K562 (cell line): ENCODE data around the gene HSPA5. TPM values are rescaled to one million over a fixed set of nuclear protein-coding genes. Genes with fewer than 3 reads are reported as not detected.
A peak's percentile ranks its signal among the peaks of the same experiment; 100 is the strongest.
"Not testable (repeated sequence)": the region's sequence is repeated elsewhere in the genome, so short reads cannot be mapped to it uniquely, and the experiment has no call there.

Source experiments
- ATAC-seq: fragments of 200-7000 bp; cut with Tn5 transposase; 3 replicates; pipeline ENCODE4 v1.9.1; 2020; ENCODE audit warnings: moderate library complexity
- BruUV-seq: library from RNA; stranded (reverse); fragments of 400-500 nt; replicated peaks from 2 replicates; lab custom pipeline; 2021; lab: Mats Ljungman, UMichigan
- CTCF ChIA-PET: fragments of 300-600 bp; formaldehyde crosslinking; extraction: SDS; loops from one replicate; lab custom pipeline; 2021; ENCODE audit warnings: low intra/inter-chr PET ratio; lab: Yijun Ruan, JAX
- POLR2A ChIA-PET: fragments of 300-600, 350-650 bp; sonication (Branson Sonifier 250); formaldehyde crosslinking; extraction: SDS; loops from one replicate; lab custom pipeline; 2021; ENCODE audit warnings: antibody characterized with exemption, inconsistent platforms; lab: Yijun Ruan, JAX
- DNase-seq, 4 experiments: peaks; one replicate each; pipeline versions ENCODE4 v3.0.0 to v3.0.0-alpha.2; 2011 to 2018; ENCODE audit warnings: low spot score in 3 of 4, mixed read lengths in 3 of 4; ENCODE audit errors: extremely low read depth in 1 of 4
- FAIRE-seq: peaks from 2 replicates; lab custom pipeline; 2011; peaks lifted over from hg19 to GRCh38; lab: Jason Lieb, UNC
- H2AFZ ChIP-seq: 2 replicates; pipeline ENCODE4 v1.6.0; 2011; ENCODE audit warnings: low read depth, low read length, control low read depth, inconsistent platforms
- H3K27ac ChIP-seq: fragments of 200-600 bp; 3 replicates; pipeline ENCODE4 v1.8.0; 2011; ENCODE audit warnings: low read depth, mild to moderate bottlenecking, control low read depth, inconsistent platforms, low read length, moderate library complexity, mixed read lengths; ENCODE audit errors: extremely low read depth
- H3K27me3 ChIP-seq, 2 experiments: fragments of 300-600 bp in 1 of 2; 2 replicates in 1 of 2; 3 replicates in 1 of 2; pipeline versions ENCODE4 v1.6.0 to v1.8.0; 2011; ENCODE audit warnings: inconsistent platforms in 2 of 2, low read length in 2 of 2, mild to moderate bottlenecking in 1 of 2, mixed read lengths in 1 of 2, moderate library complexity in 1 of 2; ENCODE audit not compliant: control insufficient read depth in 2 of 2, insufficient read depth in 2 of 2
- H3K36me3 ChIP-seq: fragments of 300-600 bp; 3 replicates; pipeline ENCODE4 v1.8.0; 2011; ENCODE audit warnings: mild to moderate bottlenecking, low read length, inconsistent platforms; ENCODE audit not compliant: control insufficient read depth, insufficient read depth
- H3K4me1 ChIP-seq, 2 experiments: fragments of 200-600 bp in 1 of 2; replicated peaks in 1 of 2; 2 replicates in 1 of 2; 3 replicates in 1 of 2; pipeline versions ENCODE4 v1.5.1 to v1.8.0; 2011; ENCODE audit warnings: inconsistent platforms in 2 of 2, low read length in 2 of 2, mild to moderate bottlenecking in 1 of 2, mixed read lengths in 1 of 2, moderate library complexity in 1 of 2; ENCODE audit not compliant: control insufficient read depth in 2 of 2, insufficient read depth in 2 of 2
- H3K4me2 ChIP-seq: 2 replicates; pipeline ENCODE4 v1.6.1; 2011; ENCODE audit warnings: low read length, control low read depth, inconsistent platforms, mixed read lengths; ENCODE audit not compliant: insufficient read depth
- H3K4me3 ChIP-seq: fragments of 200-600 bp; sonication (generic), shearing (Covaris generic); 2 replicates; pipeline ENCODE4 v1.5.1; 2016; ENCODE audit warnings: control low read depth, inconsistent platforms
- H3K79me2 ChIP-seq: fragments of 200-600 bp; 3 replicates; pipeline ENCODE4 v1.8.0; 2011; ENCODE audit warnings: low read length, inconsistent platforms; ENCODE audit not compliant: control insufficient read depth, insufficient read depth
- H3K9ac ChIP-seq, 2 experiments: 2 replicates each; pipeline versions ENCODE4 v1.6.0 to v1.6.1; 2011; ENCODE audit warnings: low read depth in 2 of 2, low read length in 2 of 2, control low read depth in 1 of 2, inconsistent platforms in 1 of 2, mild to moderate bottlenecking in 1 of 2, mixed read lengths in 1 of 2; ENCODE audit not compliant: insufficient read depth in 1 of 2
- H3K9me1 ChIP-seq: one replicate; pipeline ENCODE4 v1.6.0; 2011; ENCODE audit warnings: inconsistent platforms, mild to moderate bottlenecking, low read length, moderate library complexity; ENCODE audit not compliant: control insufficient read depth, insufficient read depth
- H3K9me3 ChIP-seq: replicated peaks from 2 replicates; pipeline ENCODE4 v1.5.1; 2011; ENCODE audit warnings: low read depth, low read length, inconsistent platforms; ENCODE audit not compliant: control insufficient read depth, insufficient read depth
- H4K20me1 ChIP-seq: replicated peaks from 2 replicates; pipeline ENCODE4 v1.6.1; 2011; ENCODE audit warnings: low read length, inconsistent platforms, mixed read lengths; ENCODE audit not compliant: control insufficient read depth, insufficient read depth
- HBP1 ChIP-seq: fragments of 450-650 bp; formaldehyde crosslinking; IDR thresholded peaks from 2 replicates; pipeline ENCODE4 v1.4.0; 2022; ENCODE audit warnings: missing genetic modification characterization
- WGBS: fragments of 100-300 bp; shearing (Covaris generic); methylation state at CpG from one replicate; pipeline ENCODE4 v1.1.6; 2016; ENCODE audit warnings: low coverage, mixed read lengths; ENCODE audit not compliant: insufficient coverage; ENCODE audit errors: missing lambda C conversion rate; 5-methylcytosine and 5-hydroxymethylcytosine counted together
- in situ Hi-C: fragments of 300-500 bp; cut with MboI; formaldehyde crosslinking; loops from 4 replicates; pipeline ENCODE4 v1.15.0; 2018; ENCODE audit warnings: inconsistent platforms, mixed read lengths
- intact Hi-C: fragments of 100-400 bp; cut with micrococcal nuclease; formaldehyde crosslinking; loops from 2 replicates; pipeline ENCODE4 v1.14.2; 2022
- polyA plus RNA-seq, 8 experiments: library from polyadenylated mRNA; depleted of rRNA in 4 of 8; stranded (reverse) in 5 of 8; unstranded in 3 of 8; fragments of >200 nt; fragmentation: Nextera tagmentation in 2 of 8; fragmentation: Illumina TruSeq in 1 of 8; extraction: Ambion mirVana in 2 of 8; extraction: Trizol in 1 of 8; gene quantifications; 2 replicates each; pipeline versions ENCODE4 v1.2.1 to v1.2.3, GENCODE V29; 2011 to 2014; ENCODE audit warnings: inconsistent platforms in 1 of 8, missing spikeins in 1 of 8
- total RNA-seq, 7 experiments: library from RNA; depleted of rRNA in 6 of 7; stranded (reverse); fragments of >200 nt in 6 of 7; fragmentation: Illumina TruSeq in 2 of 7; extraction: Trizol in 2 of 7; gene quantifications; 2 replicates each; pipeline versions ENCODE4 v1.2.1 to v1.2.3, GENCODE V29; 2011 to 2021; ENCODE audit warnings: low replicate concordance in 1 of 7
- TF ChIP-seq, protein P1 (sequence below): fragments of 450-650 bp; formaldehyde crosslinking; conservative IDR thresholded peaks from 2 replicates; pipeline ENCODE4 v1.4.0; 2022; ENCODE audit warnings: mild to moderate bottlenecking, missing genetic modification characterization

HSPA5 gene
- total and polyA plus RNA-seq, 9 of the 15 experiments (the other 6 are each of a cell fraction or from before 2014, with no cell fraction given) = 48.0 to 265 (median 113) TPM

GRCh38 chr9:125234099-125234498, 7.0 kb downstream of the HSPA5 start:
- H3K9ac ChIP-seq, in situ Hi-C loops, FAIRE-seq: not testable (repeated sequence)
- Histone ChIP-seq H3K79me2 (peaks cover 38% of the 10 kb centered on the region), H3K4me1 (peaks cover 4 to 15% of the 10 kb centered on the region in 2 experiments; a peak in 2 of 5 replicates), H4K20me1 (peaks cover 44% of the 10 kb centered on the region)
- POLR2A ChIA-PET = interaction anchor here (0.6 to 6.2 kb wide), 12 partner anchors 10 to 315 kb away, joined by 3 to 75 read pairs (median 4); no protein-coding TSS in a partner anchor
- TF ChIP-seq HBP1 (CRISPR knock-in tag) = 0 out of 2 replicates have a peak, but pooled peaks have one; percentile 64
- TF ChIP-seq, protein P1, sequence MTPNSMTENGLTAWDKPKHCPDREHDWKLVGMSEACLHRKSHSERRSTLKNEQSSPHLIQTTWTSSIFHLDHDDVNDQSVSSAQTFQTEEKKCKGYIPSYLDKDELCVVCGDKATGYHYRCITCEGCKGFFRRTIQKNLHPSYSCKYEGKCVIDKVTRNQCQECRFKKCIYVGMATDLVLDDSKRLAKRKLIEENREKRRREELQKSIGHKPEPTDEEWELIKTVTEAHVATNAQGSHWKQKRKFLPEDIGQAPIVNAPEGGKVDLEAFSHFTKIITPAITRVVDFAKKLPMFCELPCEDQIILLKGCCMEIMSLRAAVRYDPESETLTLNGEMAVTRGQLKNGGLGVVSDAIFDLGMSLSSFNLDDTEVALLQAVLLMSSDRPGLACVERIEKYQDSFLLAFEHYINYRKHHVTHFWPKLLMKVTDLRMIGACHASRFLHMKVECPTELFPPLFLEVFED (CRISPR knock-in tag) = peak; percentile 60; the same call in 1 of the 2 replicates
- TF ChIP-seq, all 486 proteins: peak for 2; not testable (repeated sequence) for 484
- H2AFZ ChIP-seq, H3K9me3 ChIP-seq, H3K4me3 ChIP-seq, H3K4me2 ChIP-seq, CTCF ChIA-PET, intact Hi-C loops, H3K9me1 ChIP-seq, BruUV-seq, DNase-seq, H3K27me3 ChIP-seq, ATAC-seq: not testable (repeated sequence)
- 69% methylated on average over 8 of the region's 8 CpGs for WGBS
- Histone ChIP-seq H3K27ac (peak overlapping the region; percentile 10; the same call in 1 of the 3 replicates), H3K36me3 (peaks cover 72% of the 10 kb centered on the region)
